Activated naive CD4-positive, alpha-beta T cell treated with anti-CD3 and anti-CD28 coated beads for 36 hours (primary cell): ENCODE data around the gene SPN. TPM values are rescaled to one million over a fixed set of nuclear protein-coding genes. Genes with fewer than 3 reads are reported as not detected.
"Not testable (repeated sequence)": the region's sequence is repeated elsewhere in the genome, so short reads cannot be mapped to it uniquely, and the experiment has no call there.

Experiments used
- CTCF ChIA-PET: fragments of 350-600 bp; sonication (Branson Sonifier 250); formaldehyde crosslinking; loops from one replicate; lab custom pipeline; 2021; ENCODE audit warnings: antibody characterized with exemption; lab: Charles Lee
- DNase-seq: peaks from one replicate; pipeline ENCODE4 v3.0.0-alpha.2; 2020
- H3K27ac Mint-ChIP-seq: one replicate; pipeline ENCODE4 v1.8.0; 2021; ENCODE audit warnings: mild to moderate bottlenecking, mixed read lengths
- H3K27me3 Mint-ChIP-seq: one replicate; pipeline ENCODE4 v1.8.0; 2021; ENCODE audit warnings: low read depth, mixed read lengths
- H3K36me3 Mint-ChIP-seq: one replicate; pipeline ENCODE4 v1.8.0; 2021; ENCODE audit warnings: low read depth, mixed read lengths
- H3K4me1 Mint-ChIP-seq: one replicate; pipeline ENCODE4 v1.8.0; 2021; ENCODE audit warnings: low read depth, mixed read lengths
- H3K4me3 Mint-ChIP-seq: one replicate; pipeline ENCODE4 v1.8.0; 2021; ENCODE audit warnings: mild to moderate bottlenecking, moderate library complexity, mixed read lengths
- H3K9me3 Mint-ChIP-seq: one replicate; pipeline ENCODE4 v1.8.0; 2021; ENCODE audit warnings: mixed read lengths
- intact Hi-C: fragments of 100-400 bp; cut with micrococcal nuclease; formaldehyde crosslinking; loops from one replicate; pipeline ENCODE4 v1.15.1; 2023
- total RNA-seq, 2 experiments: library from RNA; stranded (reverse); gene quantifications; one replicate each; pipeline ENCODE4 v1.2.3, GENCODE V29; 2021

Gene SPN
- total RNA-seq, 2 experiments from 2014 or later, result 51.9 to 53.2 TPM

- intact Hi-C loops, result no loop called here
- DNase-seq, result no peak
- Mint-ChIP-seq H3K36me3 (no peaks in the 10 kb centered on the region), H3K27ac (no peak overlapping the region), H3K4me3 (no peak overlapping the region), H3K27me3 (no peaks in the 10 kb centered on the region), H3K4me1 (peaks cover 7% of the 10 kb centered on the region), H3K9me3 (no peaks in the 10 kb centered on the region)
- CTCF ChIA-PET, result interaction anchor here (0.6 to 1.3 kb wide), 4 partner anchors 10 to 391 kb away, joined by 3 to 5 read pairs (median 4); partner anchors contain the start of gene SPN
Measured at GRCh38 chr16:29651774-29652349, 11.2 kb upstream of the SPN start.

DNA sequence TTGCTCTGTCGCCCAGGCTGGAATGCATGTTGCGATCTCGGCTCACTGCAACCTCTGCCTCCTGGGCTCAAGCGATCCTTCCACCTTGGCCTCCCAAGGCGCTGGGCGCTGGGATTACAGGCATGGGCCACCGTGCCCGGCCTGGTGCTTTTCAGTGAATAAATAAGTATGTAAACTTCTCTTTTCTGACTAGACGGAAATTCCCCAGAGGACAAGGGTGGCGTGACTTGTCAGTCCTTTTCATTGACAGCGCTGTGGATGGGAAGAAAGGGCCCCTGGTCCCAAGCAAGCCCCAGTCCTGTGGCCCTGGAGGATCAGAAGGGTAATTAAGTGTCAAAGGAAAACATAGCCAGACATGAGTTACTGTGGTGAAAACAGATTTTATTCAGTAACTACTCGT lies 9.6 kb upstream of the SPN start:
- Mint-ChIP-seq H3K27ac (no peak overlapping the region), H3K4me3 (no peak overlapping the region), H3K9me3 (no peaks in the 10 kb centered on the region), H3K36me3 (no peaks in the 10 kb centered on the region), H3K27me3 (no peaks in the 10 kb centered on the region), H3K4me1 (peaks cover 8% of the 10 kb centered on the region)
- intact Hi-C loops, result no loop called here
- CTCF ChIA-PET, result interaction anchor here (0.6 kb wide), 1 partner anchor 1370 kb away, joined by 3 read pairs; no protein-coding TSS in a partner anchor
- DNase-seq, result no peak

GRCh38 chr16:29653890-29654289 lies 9.2 kb upstream of the SPN start:
- intact Hi-C loops, DNase-seq, H3K27me3 Mint-ChIP-seq, H3K36me3 Mint-ChIP-seq, H3K27ac Mint-ChIP-seq, H3K4me3 Mint-ChIP-seq, H3K9me3 Mint-ChIP-seq: not testable (repeated sequence)
- peaks cover 10% of the 10 kb centered on the region for H3K4me1 Mint-ChIP-seq
- CTCF ChIA-PET, result interaction anchor here (1.2 kb wide), 1 partner anchor 11 kb away, joined by 4 read pairs; no protein-coding TSS in a partner anchor

- H3K4me1 Mint-ChIP-seq, result peaks cover 26% of the 10 kb centered on the region
Measured at GRCh38 chr16:29656688-29657523, 6.1 kb upstream of the SPN start.

GRCh38 chr16:29658705-29659104 lies 4.3 kb upstream of the SPN start:
- no peak overlapping the region for H3K27ac Mint-ChIP-seq
- CTCF ChIA-PET, result no interaction called here
- peaks cover 4% of the 10 kb centered on the region for H3K36me3 Mint-ChIP-seq
- intact Hi-C loops, result no loop called here
- H3K27me3 Mint-ChIP-seq, result no peaks in the 10 kb centered on the region
- H3K4me3 Mint-ChIP-seq, result no peak overlapping the region
- H3K4me1 Mint-ChIP-seq, result peaks cover 35% of the 10 kb centered on the region
- H3K9me3 Mint-ChIP-seq, result no peaks in the 10 kb centered on the region
- no peak for DNase-seq

More at GRCh38 chr16:29656688-29657523, 6.1 kb upstream of the SPN start:
- Mint-ChIP-seq H3K4me3 (no peak overlapping the region), H3K36me3 (no peaks in the 10 kb centered on the region), H3K9me3 (no peaks in the 10 kb centered on the region), H3K27me3 (no peaks in the 10 kb centered on the region), H3K27ac (no peak overlapping the region)
- intact Hi-C loops, result no loop called here
- CTCF ChIA-PET, result interaction anchor here (1.1 kb wide), 1 partner anchor 9 kb away, joined by 3 read pairs; no protein-coding TSS in a partner anchor
- no peak for DNase-seq

GRCh38 chr16:29662000-29662728 lies 883 bp upstream of the SPN start:
- no peaks in the 10 kb centered on the region for H3K27me3 Mint-ChIP-seq
- CTCF ChIA-PET, result interaction anchor here (0.7 to 1.1 kb wide), 3 partner anchors 23 to 344 kb away, joined by 3 to 7 read pairs (median 4); no protein-coding TSS in a partner anchor
- H3K9me3 Mint-ChIP-seq, result no peaks in the 10 kb centered on the region
- peaks cover 28% of the 10 kb centered on the region for H3K36me3 Mint-ChIP-seq
- intact Hi-C loops, result loop anchor here (1.0 kb wide), 1 partner anchor 21 kb away; no protein-coding TSS in a partner anchor
- peak overlapping the region; percentile 96 for H3K4me3 Mint-ChIP-seq
- DNase-seq, result no peak
- H3K4me1 Mint-ChIP-seq, result peaks cover 55% of the 10 kb centered on the region
- H3K27ac Mint-ChIP-seq, result peak overlapping the region; percentile 98

- DNase-seq, result peak; percentile 67
- H3K27ac Mint-ChIP-seq, result peak overlapping the region; percentile 98
- H3K27me3 Mint-ChIP-seq, result no peaks in the 10 kb centered on the region
- H3K9me3 Mint-ChIP-seq, result no peaks in the 10 kb centered on the region
- peaks cover 28% of the 10 kb centered on the region for H3K36me3 Mint-ChIP-seq
- CTCF ChIA-PET, result interaction anchor here (0.7 to 1.1 kb wide), 3 partner anchors 11 to 87 kb away, joined by 3 to 7 read pairs (median 4); no protein-coding TSS in a partner anchor
- H3K4me3 Mint-ChIP-seq, result peak overlapping the region; percentile 96
- intact Hi-C loops, result loop anchor here (1.0 kb wide), 1 partner anchor 21 kb away; no protein-coding TSS in a partner anchor
- H3K4me1 Mint-ChIP-seq, result peaks cover 58% of the 10 kb centered on the region
Measured at GRCh38 chr16:29662729-29663015, 375 bp upstream of the SPN start.

GRCh38 chr16:29663807-29664090 lies 702 bp downstream of the SPN start:
- CTCF ChIA-PET, result interaction anchor here (0.7 to 1.1 kb wide), 3 partner anchors 15 to 368 kb away, joined by 3 to 5 read pairs (median 3); partner anchors contain the start of gene QPRT
- Mint-ChIP-seq H3K9me3 (no peaks in the 10 kb centered on the region), H3K27me3 (no peaks in the 10 kb centered on the region), H3K4me3 (peak overlapping the region; percentile 96), H3K27ac (peak overlapping the region; percentile 98), H3K4me1 (peaks cover 59% of the 10 kb centered on the region), H3K36me3 (peaks cover 28% of the 10 kb centered on the region)
- intact Hi-C loops, result loop anchor here (1.0 to 2.0 kb wide), 2 partner anchors 18 to 51 kb away; no protein-coding TSS in a partner anchor
- peak; percentile 56 for DNase-seq

GRCh38 chr16:29664091-29664921 lies 1.3 kb downstream of the SPN start:
- intact Hi-C loops, result loop anchor here (1.0 to 2.0 kb wide), 2 partner anchors 19 to 52 kb away; no protein-coding TSS in a partner anchor
- H3K4me1 Mint-ChIP-seq, result peaks cover 54% of the 10 kb centered on the region
- peak overlapping the region; percentile 96 for H3K4me3 Mint-ChIP-seq
- no peaks in the 10 kb centered on the region for H3K9me3 Mint-ChIP-seq
- CTCF ChIA-PET, result interaction anchor here (0.7 to 3.3 kb wide), 7 partner anchors 10 to 368 kb away, joined by 3 to 10 read pairs (median 4); partner anchors contain the start of gene QPRT
- H3K27me3 Mint-ChIP-seq, result no peaks in the 10 kb centered on the region
- peak overlapping the region; percentile 98 for H3K27ac Mint-ChIP-seq
- DNase-seq, result peak; percentile 63
- peaks cover 28% of the 10 kb centered on the region for H3K36me3 Mint-ChIP-seq

DNA sequence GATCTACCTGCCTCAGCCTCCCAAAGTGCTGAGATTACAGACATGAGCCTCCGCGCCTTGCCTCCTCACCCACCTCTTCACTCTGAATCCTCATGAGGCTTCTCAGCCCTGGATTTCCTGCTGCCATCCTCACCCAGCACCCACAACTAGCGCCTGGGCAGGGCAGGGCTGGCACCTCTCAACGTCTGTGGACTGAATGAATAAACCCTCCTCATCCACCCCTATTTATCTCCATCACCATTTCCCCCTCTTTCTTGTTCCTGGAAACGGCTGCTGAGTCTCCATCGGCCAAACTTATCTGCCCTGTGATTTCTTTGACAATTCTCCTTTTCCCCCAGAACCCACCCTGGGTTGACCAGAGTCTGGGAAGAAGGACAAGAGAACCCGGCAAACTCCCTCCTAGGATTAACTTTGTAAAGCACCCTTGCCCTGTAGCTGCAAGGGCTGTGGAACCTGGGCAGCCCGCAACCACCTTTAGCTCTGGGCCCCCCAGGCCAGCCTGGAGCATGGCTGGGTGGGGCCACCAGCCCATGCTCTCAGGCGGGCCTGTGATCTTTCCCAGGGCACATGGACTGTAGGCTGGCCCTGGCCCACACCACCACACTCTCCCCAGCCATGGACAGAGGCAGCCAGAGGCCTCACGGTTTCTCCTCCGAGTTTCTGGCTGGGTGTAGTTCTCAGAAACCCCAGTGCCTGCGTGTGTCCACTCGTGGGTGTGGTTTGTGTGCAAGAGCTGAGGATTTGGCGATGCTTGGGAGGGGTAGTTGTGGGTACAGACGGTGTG lies 2.4 kb downstream of the SPN start:
- intact Hi-C loops, result loop anchor here (2.0 to 5.0 kb wide), 2 partner anchors 53 to 63 kb away; no protein-coding TSS in a partner anchor
- peak overlapping the region; percentile 98 for H3K27ac Mint-ChIP-seq

More for the DNA sequence above, 2.4 kb downstream of the SPN start:
- CTCF ChIA-PET, result interaction anchor here (0.7 to 3.3 kb wide), 6 partner anchors 11 to 39 kb away, joined by 4 to 10 read pairs (median 4); partner anchors contain the start of gene QPRT
- DNase-seq, result peak; percentile 60
- Mint-ChIP-seq H3K36me3 (peaks cover 28% of the 10 kb centered on the region), H3K27me3 (no peaks in the 10 kb centered on the region), H3K4me1 (peaks cover 49% of the 10 kb centered on the region), H3K9me3 (no peaks in the 10 kb centered on the region), H3K4me3 (peak overlapping the region; percentile 96)
